GM18498 (cell line): ENCODE results near the gene RNLS.
"Not testable (repeated sequence)": the region's sequence is repeated elsewhere in the genome, so short reads cannot be mapped to it uniquely, and the experiment has no call there.

ENCODE experiments used
- ATAC-seq: cut with Tn5 transposase; IDR thresholded peaks from one replicate; pipeline ENCODE4 v1.9.1; 2021; ENCODE audit warnings: mild to moderate bottlenecking, moderate library complexity; ENCODE audit not compliant: unreplicated experiment

The RNLS gene

GRCh38 chr10:88355750-88356149 is 227.4 kb downstream of the RNLS start:
- not testable (repeated sequence) for ATAC-seq

- ATAC-seq, result no peak
Measured at GRCh38 chr10:88347597-88348304, 235.4 kb downstream of the RNLS start.

GRCh38 chr10:88347022-88347421 is 236.1 kb downstream of the RNLS start:
- no peak for ATAC-seq

- no peak for ATAC-seq
Measured at GRCh38 chr10:88346144-88346977, 236.8 kb downstream of the RNLS start.

GRCh38 chr10:88343761-88344484 is 239.2 kb downstream of the RNLS start:
- ATAC-seq, result no peak

GRCh38 chr10:88342733-88343310 is 240.3 kb downstream of the RNLS start:
- ATAC-seq, result no peak

- no peak for ATAC-seq
Measured at GRCh38 chr10:88337134-88337533, 246.0 kb downstream of the RNLS start.

GRCh38 chr10:88336334-88336733 is 246.8 kb downstream of the RNLS start:
- ATAC-seq, result no peak

GRCh38 chr10:88333248-88333630 is 249.9 kb downstream of the RNLS start:
- ATAC-seq, result no peak

- no peak for ATAC-seq
Measured at GRCh38 chr10:88332503-88333247, 250.4 kb downstream of the RNLS start.

GRCh38 chr10:88330174-88330573 is 252.9 kb downstream of the RNLS start:
- ATAC-seq, result no peak

- no peak for ATAC-seq
Measured at GRCh38 chr10:88322324-88323063, 260.6 kb downstream of the RNLS start.

GRCh38 chr10:88319960-88320517 is 263.1 kb downstream of the RNLS start:
- no peak for ATAC-seq

GRCh38 chr10:88318803-88319202 is 264.3 kb downstream of the RNLS start:
- ATAC-seq, result no peak

- no peak for ATAC-seq
Measured at GRCh38 chr10:88317099-88317498, 266.0 kb downstream of the RNLS start.

GRCh38 chr10:88316292-88316861 is 266.7 kb downstream of the RNLS start:
- ATAC-seq, result no peak

GRCh38 chr10:88315755-88316154 is 267.4 kb downstream of the RNLS start:
- ATAC-seq, result no peak

- no peak for ATAC-seq
Measured at GRCh38 chr10:88314362-88314761, 268.8 kb downstream of the RNLS start.

- no peak for ATAC-seq
Measured at GRCh38 chr10:88313878-88314277, 269.2 kb downstream of the RNLS start.
